ENCODE measurements around the gene TSC2.
"Not testable (repeated sequence)": the region's sequence is repeated elsewhere in the genome, so short reads cannot be mapped to it uniquely, and the experiment has no call there.

The TSC2 gene

DNA sequence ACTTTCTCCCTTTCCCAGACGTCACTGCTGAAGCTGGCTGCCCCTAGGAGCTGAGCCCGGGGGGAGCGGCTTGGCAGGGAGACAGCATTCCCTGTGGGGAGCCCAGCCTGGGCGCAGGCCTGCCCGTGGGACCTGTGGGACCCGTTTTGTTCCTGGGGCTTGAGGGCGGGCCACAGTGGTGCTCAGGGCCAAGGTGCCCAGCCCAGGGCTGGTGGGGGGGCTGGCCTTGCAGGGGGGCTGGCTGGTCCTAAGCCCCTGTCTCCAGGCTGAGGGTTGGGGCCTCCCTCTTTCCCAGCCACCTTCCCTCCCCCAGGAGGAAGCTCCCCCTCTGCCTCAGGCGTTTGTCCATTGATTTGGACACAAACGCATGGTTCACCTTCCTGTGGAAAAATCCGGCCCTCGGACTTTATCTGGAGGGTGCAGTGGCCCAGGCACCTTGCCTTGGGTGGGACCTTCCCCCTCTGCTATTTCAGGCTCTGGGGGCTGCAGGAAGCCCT is 16.7 kb upstream of the TSC2 start:
- DNase-seq (ENCODE audit: low spot score) = no peak

DNA sequence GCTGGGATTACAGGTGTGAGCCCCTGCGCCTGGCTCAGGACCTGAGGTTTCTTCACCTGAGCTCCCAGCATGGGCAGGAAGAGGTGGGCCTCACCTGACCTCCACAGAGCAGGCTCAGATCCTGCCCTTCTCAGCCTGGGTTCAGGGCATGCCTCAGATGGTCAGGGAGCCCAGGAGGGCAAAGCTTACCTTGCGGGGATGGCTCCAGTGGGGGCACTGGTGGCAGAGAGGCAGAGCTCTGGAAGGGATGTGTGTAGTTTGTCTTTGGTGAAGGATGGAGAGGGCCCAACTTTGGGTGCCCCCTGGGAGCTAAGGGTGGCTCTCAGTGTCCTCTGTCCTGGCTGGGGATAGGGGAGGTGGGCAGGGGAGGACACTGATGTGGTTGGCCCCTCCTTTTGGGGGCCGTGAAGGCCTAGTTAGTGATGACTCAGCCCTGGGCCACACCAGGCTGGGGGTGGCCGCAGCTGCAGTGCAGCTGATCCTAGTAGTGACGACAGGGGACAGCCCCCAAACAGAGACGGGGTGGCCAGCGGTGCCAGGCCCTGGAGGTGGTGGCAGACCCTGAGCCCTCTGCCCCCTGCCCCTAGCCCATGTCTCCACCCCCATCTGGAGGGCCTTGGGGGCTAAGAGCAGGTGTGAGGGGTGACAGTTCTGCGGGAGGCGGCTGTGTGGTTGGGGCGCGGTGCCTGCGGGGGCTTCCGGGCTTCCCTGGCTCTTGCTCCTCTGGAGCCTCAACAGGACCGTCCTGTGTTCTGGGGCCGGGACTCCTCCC is 15.3 kb upstream of the TSC2 start:
- no peak for DNase-seq (ENCODE audit: low spot score)

GRCh38 chr16:2033057-2033908 is 14.5 kb upstream of the TSC2 start:
- no peak for DNase-seq (ENCODE audit: low spot score)

DNA sequence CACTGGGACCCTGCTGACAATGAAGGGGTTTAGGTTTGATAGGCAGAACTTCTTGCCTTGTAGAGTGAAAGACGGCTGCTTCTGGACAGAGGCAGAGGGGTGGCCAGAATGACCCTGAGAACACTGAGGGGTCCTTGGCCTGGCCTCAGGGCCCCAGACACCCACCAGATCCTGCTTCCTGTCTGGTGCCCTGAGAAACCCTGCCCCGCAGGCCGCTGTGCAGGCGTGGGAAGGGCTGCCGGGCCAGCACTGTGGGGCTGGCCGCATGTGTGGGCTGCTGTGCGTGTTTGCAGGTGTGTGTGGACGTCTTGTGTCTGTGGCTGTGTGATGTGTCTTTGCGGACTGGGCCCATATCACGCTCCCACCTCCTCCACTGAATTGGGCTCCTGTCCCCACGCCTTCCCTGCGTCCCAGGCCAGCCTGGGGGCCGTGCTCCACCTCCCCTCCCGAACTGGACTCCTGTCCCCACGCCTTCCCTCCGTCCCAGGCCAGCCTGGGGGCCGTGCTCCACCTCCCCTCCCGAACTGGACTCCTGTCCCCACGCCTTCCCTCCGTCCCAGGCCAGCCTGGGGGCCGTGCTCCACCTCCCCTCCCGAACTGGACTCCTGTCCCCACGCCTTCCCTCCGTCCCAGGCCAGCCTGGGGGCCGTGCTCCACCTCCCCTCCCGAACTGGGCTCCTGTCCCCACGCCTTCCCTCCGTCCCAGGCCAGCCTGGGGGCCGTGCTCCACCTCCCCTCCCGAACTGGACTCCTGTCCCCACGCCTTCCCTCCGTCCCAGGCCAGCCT is 13.7 kb upstream of the TSC2 start:
- not testable (repeated sequence) for DNase-seq (ENCODE audit: low spot score)

- DNase-seq (ENCODE audit: low spot score) = no peak
Measured at GRCh38 chr16:2034696-2035430, 12.9 kb upstream of the TSC2 start.

GRCh38 chr16:2035431-2036199 is 12.2 kb upstream of the TSC2 start:
- DNase-seq (ENCODE audit: low spot score) = peak; percentile 75

GRCh38 chr16:2036200-2036966 is 11.4 kb upstream of the TSC2 start:
- DNase-seq (ENCODE audit: low spot score) = no peak

- no peak for DNase-seq (ENCODE audit: low spot score)
Measured at GRCh38 chr16:2037115-2037514, 10.7 kb upstream of the TSC2 start.

DNA sequence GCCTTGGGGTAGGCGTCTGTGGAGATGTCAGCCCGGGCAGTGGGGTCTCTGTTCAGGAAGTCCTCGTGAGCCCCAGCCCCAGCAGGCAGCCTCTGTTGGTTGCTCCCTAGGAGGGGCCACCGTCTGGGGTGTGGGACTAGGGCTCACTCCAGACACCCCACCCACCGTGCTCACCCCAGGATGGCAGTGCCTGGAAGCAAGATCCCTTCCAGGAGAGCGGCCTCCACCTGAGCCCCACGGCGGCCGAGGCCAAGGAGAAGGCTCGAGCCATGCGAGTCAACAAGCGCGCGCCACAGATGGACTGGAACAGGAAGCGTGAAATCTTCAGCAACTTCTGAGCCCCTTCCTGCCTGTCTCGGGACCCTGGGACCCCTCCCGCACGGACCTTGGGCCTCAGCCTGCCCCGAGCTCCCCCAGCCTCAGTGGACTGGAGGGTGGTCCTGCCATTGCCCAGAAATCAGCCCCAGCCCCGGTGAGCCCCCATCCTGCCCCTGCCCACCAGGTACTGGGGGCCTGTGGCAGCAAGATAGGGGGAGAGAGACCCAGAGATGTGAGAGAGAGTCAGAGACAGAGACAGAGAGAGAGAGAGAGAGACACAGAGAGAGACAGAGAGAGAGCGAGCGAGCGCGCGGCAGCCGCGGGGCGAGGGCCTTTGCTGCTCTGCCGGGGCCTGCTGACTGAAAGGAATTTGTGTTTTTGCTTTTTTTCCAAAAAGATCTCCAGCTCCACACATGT is 10.0 kb upstream of the TSC2 start:
- DNase-seq (ENCODE audit: low spot score) = no peak

DNA sequence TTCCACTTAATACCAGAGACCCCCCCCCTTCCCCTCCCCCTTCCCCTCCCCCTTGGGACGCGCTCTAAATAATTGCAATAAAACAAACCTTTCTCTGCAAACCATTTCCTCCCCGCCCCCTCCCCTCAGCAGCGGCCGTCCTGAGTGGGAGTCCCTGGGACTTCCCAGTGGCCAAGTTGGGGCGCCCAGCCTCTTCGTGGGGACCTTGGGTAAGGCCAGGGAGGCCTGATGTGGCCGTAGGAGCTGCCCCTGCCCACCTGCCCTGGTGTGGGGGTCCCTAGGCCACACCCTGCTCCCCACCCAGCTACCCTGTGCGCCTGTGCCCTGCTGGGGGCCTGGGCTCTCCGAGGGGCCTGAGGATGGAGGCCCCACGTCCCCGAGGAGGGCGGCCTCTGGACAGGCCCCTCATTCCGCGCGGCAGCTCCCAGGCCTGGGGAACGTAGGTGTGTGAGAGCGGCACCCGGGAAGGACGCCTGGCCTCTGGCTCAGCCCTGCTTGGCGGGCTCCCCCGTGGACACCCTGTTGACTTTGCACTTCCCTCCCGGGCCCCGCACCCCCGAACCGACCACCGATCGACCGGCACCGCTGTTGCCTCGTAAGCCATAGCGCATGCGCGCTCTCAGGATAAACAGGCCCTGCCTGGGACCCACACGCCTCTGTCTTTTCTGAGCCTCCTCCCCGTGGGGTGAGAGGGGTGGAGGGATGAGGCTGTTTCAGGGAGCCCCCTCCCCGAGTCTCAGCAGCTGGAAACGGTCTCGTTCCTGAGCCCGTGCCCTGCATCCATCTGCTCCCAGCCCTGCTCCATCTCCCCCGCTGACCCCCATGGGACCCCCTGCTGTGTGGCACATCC is 9.2 kb upstream of the TSC2 start:
- no peak for DNase-seq (ENCODE audit: low spot score)

- no peak for DNase-seq (ENCODE audit: low spot score)
Measured at GRCh38 chr16:2039274-2040031, 8.3 kb upstream of the TSC2 start.

- no peak for DNase-seq (ENCODE audit: low spot score)
Measured at GRCh38 chr16:2040041-2040786, 7.6 kb upstream of the TSC2 start.

- no peak for DNase-seq (ENCODE audit: low spot score)
Measured at GRCh38 chr16:2040787-2041522, 6.8 kb upstream of the TSC2 start.

DNA sequence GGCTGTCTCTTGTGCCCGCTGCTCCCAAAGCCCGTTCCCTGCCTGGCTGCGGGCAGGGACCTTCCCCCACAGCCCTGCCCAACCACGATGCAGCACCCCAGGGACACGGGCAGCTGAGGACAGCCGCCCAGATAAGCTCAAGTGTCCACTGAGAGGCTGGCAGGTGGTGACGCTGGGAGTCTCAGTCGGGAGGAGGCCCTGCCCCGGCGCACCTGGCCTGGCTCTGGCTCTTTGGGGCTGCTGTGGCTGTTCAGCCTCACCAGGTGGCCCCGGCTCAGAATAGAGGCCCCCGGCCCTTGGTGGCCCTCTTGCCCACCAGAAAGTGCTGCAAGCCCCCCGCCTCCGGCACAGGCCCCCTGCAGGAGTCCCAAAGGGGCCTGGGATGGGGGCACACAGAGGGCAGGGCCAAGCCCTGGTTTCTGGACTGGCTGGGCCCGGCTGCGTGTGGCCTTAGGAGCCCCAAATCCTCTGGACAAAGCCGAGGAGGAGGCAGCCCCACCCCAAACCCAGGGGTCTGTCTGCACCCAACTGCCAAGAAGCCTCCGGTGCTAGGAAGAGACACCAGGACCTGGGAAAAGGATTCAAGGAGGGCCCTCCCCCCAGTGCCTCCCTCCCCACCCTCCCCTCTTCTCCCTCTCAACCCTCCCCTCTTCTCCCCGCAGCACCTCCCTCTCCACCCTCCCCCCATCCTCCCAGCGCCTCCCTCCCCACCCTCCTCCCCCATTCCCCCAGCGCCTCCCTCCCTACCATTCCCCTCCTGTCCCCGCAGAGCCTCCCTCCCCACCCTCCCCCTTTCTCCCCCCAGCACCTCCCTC is 5.4 kb upstream of the TSC2 start:
- no peak for DNase-seq (ENCODE audit: low spot score)

- DNase-seq (ENCODE audit: low spot score) = no peak
Measured at GRCh38 chr16:2042986-2043666, 4.7 kb upstream of the TSC2 start.

Measured in D341Med (cell line).